Measurements from ENCODE around the gene ANKRD40CL.

- TF ChIP-seq POLR2A (IDR thresholded peaks at IDR 0.05; ENCODE audit: extremely low read depth, insufficient read length): no peak
- TF ChIP-seq, protein P1, sequence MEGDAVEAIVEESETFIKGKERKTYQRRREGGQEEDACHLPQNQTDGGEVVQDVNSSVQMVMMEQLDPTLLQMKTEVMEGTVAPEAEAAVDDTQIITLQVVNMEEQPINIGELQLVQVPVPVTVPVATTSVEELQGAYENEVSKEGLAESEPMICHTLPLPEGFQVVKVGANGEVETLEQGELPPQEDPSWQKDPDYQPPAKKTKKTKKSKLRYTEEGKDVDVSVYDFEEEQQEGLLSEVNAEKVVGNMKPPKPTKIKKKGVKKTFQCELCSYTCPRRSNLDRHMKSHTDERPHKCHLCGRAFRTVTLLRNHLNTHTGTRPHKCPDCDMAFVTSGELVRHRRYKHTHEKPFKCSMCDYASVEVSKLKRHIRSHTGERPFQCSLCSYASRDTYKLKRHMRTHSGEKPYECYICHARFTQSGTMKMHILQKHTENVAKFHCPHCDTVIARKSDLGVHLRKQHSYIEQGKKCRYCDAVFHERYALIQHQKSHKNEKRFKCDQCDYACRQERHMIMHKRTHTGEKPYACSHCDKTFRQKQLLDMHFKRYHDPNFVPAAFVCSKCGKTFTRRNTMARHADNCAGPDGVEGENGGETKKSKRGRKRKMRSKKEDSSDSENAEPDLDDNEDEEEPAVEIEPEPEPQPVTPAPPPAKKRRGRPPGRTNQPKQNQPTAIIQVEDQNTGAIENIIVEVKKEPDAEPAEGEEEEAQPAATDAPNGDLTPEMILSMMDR (IDR thresholded peaks at IDR 0.05; ENCODE audit: low read depth, low read length): no peak
Measured at GRCh38 chr17:50808888-50809287, 41.6 kb upstream of the ANKRD40CL start.
